DMS 273 treated with DMSO at 0.1 percent for 48 hours (cell line): ENCODE results near the gene RSU1.
"Not testable (repeated sequence)": the region's sequence is repeated elsewhere in the genome, so short reads cannot be mapped to it uniquely, and the experiment has no call there.

Experiments used
- DNase-seq: peaks from one replicate; lab custom pipeline; 2025; lab: John Stamatoyannopoulos, UW

RSU1 gene

GRCh38 chr10:16780338-16780880, 36.8 kb downstream of the RSU1 start:
- no peak for DNase-seq

- DNase-seq: no peak
These were observed 37.8 kb downstream of the RSU1 start for GRCh38 chr10:16779384-16779915.

- no peak for DNase-seq
These were observed 39.5 kb downstream of the RSU1 start for GRCh38 chr10:16777473-16778370.

DNA sequence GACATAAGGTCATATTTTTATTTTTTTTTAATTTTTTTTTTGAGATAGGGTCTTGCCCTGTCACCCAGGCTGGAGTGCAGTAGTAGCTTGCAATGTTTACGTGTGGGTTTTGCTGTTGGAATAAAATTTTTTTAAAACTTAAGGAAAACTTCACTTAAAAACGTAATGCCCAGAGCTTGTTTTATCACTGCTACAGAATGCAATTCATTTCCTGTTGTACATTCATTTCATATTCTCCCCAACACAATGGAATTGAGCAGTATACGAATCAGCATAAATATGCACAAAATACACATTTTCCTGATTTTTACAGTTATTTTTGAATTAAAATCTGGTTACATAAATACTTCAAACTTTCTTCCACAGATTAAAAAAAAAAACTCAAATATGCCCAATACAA, 40.3 kb downstream of the RSU1 start:
- DNase-seq: no peak

- DNase-seq: no peak
These were observed 43.9 kb downstream of the RSU1 start for GRCh38 chr10:16773334-16773733.

- DNase-seq: no peak
These were observed 46.6 kb downstream of the RSU1 start for GRCh38 chr10:16770670-16771069.

DNA sequence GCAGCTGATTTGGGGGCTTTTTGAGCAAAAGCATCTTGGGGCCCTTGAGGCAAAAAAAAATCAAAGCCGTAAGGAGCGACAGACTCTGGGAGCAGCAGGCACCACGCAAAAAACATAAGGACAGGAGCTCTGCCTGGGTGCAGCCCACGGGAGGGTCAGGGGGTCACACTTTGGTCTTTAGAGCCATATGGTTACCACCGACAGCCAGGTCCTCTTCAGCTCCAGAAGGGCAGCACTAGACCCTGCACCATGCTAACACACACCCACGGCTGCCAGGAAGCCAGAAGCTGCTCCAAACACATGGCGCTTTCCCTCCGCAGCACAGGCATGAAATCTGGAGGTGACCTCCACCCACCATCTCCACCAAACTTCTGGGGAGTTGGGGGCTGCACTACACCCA, 47.1 kb downstream of the RSU1 start:
- no peak for DNase-seq

DNA sequence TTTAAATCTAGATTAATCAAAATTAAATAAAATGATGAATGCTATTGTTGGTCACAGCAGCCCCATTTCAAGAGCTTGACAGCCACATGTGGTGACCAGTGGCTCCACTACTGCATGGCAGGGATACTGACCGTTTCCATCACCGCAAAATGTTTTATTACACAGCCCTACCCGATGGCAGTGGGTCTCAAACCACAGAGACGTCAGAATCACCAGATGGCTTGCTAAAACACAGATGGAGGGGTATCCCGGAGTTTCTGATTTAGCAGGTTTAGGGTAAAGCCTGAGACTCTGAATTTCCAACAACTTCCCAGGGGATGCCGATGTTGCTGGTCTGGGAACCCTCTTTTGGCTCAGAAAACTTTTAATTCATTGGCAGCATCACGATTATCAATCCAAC, 47.9 kb downstream of the RSU1 start:
- DNase-seq: no peak

DNA sequence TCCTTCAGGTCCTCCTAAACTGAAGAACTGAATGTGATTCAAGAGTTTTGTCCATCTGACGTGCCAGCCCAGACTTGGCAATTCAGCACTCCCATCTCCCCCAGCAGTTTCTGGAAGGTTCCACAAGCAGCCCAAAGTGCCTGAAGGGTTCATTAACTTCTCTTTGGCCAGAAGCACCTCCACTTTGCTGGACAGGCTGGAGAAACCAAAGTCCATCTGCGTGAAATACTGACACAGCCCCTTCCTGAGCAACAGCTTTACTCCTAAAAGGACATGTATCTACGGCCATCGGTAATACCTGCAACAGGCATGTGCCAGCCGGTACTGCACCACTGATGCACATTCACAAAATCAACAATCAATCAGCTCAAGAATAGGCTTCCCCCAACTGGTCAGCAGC, 48.5 kb downstream of the RSU1 start:
- no peak for DNase-seq

DNA sequence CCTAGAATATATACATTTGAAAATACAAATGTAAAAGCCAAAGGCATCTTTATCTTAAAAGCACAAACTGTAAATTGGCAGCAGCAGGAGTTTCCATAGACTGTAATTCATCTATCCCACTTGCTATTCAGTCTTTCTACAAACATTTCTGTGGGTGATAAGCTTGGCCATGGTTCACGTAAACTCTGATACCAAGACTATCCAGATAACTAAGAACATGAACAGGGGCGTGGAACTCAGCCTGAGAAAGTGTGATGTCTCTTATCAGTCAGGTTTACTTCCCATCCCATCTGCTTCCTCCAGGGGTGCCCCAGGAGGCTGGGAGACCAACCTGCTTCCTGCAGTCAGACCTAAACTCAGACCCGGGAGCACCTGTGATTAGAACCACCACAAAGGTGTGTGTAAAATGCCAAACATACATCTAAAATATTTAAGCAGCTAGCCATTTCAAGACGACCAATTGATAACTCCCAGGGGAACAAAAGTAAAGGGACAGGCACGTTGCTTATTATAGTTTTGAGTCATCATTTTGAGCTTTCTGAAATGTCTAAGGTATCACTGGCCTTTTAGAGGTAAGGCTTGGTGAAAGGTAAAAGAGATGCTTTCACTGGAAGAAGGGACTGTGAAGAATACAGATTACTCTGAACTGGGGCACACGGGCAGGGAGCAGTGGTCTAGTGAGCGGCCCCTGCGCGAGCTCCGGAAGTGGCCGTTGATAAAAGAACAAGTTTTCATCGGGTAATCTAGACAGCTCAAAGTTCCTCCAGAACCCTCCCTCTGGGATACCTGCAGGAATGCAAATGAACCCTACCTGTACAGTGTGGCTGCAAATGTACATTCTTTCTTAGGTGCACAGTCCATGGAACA, 51.5 kb downstream of the RSU1 start:
- DNase-seq: no peak

DNA sequence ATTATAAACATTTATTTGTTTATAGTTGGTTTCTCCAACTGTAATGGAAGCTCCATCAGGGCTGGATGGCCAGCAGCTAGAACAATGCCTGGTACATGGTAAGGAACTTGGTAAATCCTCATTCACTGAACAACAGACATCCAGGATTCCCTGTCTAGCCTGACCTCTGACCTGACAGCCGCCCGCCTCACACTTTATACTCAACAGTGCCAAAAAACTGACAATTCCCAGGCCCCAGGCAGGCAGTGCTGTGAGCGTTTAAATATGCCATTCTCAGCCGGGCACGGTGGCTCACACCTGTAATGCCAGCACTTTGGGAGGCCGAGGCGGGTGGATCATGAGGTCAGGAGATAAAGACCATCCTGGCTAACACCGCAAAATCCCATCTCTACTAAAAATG, 55.9 kb downstream of the RSU1 start:
- no peak for DNase-seq

DNA sequence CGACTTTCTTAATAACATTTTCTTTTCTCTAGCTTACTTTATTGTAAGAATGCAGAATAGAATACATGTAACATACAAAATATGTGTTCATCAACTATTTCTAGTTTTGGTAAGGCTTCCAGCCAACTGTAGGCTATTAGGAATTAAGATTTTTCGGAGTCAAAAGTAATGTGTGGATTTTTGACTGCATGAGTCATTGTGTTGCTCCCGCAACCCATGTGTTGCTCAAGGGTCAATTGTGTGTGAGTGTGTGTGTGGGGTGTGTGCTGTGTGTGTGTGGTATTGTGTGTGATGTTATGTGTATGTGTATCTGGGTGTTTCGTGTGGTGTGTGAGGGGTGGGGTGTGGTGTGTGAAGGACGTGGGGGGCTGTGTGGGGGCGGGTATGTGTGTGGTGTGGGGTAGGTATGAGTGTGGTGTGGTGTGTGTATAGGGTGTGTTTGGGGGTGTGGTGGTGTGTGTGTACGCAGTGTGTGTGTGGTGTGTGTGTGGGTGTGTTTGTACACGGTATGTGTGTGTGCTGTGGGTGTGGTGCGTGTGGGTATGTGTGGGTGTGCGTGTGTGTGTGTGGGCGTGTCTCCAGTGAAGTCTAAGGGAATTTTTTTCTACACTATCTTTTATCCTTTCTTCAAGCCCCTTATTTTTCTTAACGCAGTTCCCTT, 60.5 kb downstream of the RSU1 start:
- no peak for DNase-seq

GRCh38 chr10:16754765-16755164, 62.5 kb downstream of the RSU1 start:
- no peak for DNase-seq

GRCh38 chr10:16752849-16753248, 64.4 kb downstream of the RSU1 start:
- not testable (repeated sequence) for DNase-seq

- DNase-seq: no peak
These were observed 65.1 kb downstream of the RSU1 start for GRCh38 chr10:16752099-16752498.

- DNase-seq: no peak
These were observed 66.0 kb downstream of the RSU1 start for GRCh38 chr10:16751244-16751643.

DNA sequence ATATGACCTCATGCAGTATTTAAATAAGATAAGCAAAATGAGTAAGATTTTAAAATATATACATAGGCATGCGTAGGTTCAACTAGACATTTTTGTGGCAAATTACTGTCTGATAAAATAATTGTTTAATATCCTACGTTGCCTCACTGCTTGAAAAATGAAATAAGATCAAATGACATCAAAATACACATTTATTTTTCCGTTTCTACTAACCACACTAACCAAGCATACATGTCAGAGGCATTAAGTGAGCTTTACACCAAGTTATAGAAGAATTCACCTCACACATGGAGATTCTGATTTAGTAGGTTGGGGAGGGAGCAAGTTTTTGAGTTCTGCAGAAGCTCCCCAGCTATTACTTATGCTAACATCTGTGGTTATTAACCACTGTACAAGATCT, 66.8 kb downstream of the RSU1 start:
- DNase-seq: no peak

GRCh38 chr10:16748749-16749148, 68.5 kb downstream of the RSU1 start:
- DNase-seq: no peak

- DNase-seq: no peak
These were observed 70.4 kb downstream of the RSU1 start for GRCh38 chr10:16746856-16747255.

GRCh38 chr10:16745061-16745460, 72.2 kb downstream of the RSU1 start:
- DNase-seq: no peak

GRCh38 chr10:16742165-16742960, 74.9 kb downstream of the RSU1 start:
- no peak for DNase-seq
